Activated CD4-positive, alpha-beta T cell treated with anti-CD3 and anti-CD28 coated beads for 24 hours (primary cell): ENCODE results near the gene SERPIND1.

Source experiments
- DNase-seq, 2 donors: peaks; one replicate each; pipeline ENCODE4 v3.0.0-alpha.2; 2020; ENCODE audit warnings: low read depth in 2 of 2

Gene SERPIND1

GRCh38 chr22:20771918-20772625 is 1.8 kb upstream of the SERPIND1 start:
- no peak for DNase-seq

- DNase-seq, result no peak
These were observed 969 bp downstream of the SERPIND1 start for GRCh38 chr22:20774882-20775281.

GRCh38 chr22:20775342-20775895 is 1.5 kb downstream of the SERPIND1 start:
- no peak for DNase-seq

GRCh38 chr22:20776624-20777405 is 2.9 kb downstream of the SERPIND1 start:
- DNase-seq, result no peak

- DNase-seq, result no peak
These were observed 3.7 kb downstream of the SERPIND1 start for GRCh38 chr22:20777420-20778177.

GRCh38 chr22:20779014-20779817 is 5.3 kb downstream of the SERPIND1 start:
- no peak for DNase-seq

- DNase-seq, result no peak
These were observed 5.9 kb downstream of the SERPIND1 start for GRCh38 chr22:20779818-20780158.

GRCh38 chr22:20781272-20781990 is 7.5 kb downstream of the SERPIND1 start:
- peak in 1 of 2 donors; percentile 7 for DNase-seq

- DNase-seq, result no peak
These were observed 8.2 kb downstream of the SERPIND1 start for GRCh38 chr22:20782083-20782482.

- DNase-seq, result no peak
These were observed 8.8 kb downstream of the SERPIND1 start for GRCh38 chr22:20782596-20783299.

GRCh38 chr22:20783300-20783673 is 9.4 kb downstream of the SERPIND1 start:
- DNase-seq, result no peak

GRCh38 chr22:20783844-20784723 is 10.2 kb downstream of the SERPIND1 start:
- peak; percentile 28 to 31 for DNase-seq

- DNase-seq, result no peak
These were observed 11.5 kb downstream of the SERPIND1 start for GRCh38 chr22:20785415-20785814.

- no peak for DNase-seq
These were observed 12.1 kb downstream of the SERPIND1 start for GRCh38 chr22:20786048-20786447.

GRCh38 chr22:20786536-20786979 is 12.6 kb downstream of the SERPIND1 start:
- no peak for DNase-seq

- DNase-seq, result no peak
These were observed 13.3 kb downstream of the SERPIND1 start for GRCh38 chr22:20787223-20787622.

- DNase-seq, result no peak
These were observed 14.1 kb downstream of the SERPIND1 start for GRCh38 chr22:20787746-20788626.
